GM19452 (cell line): ENCODE measurements around the gene CD200R1L.

ENCODE experiments used
- ATAC-seq: cut with Tn5 transposase; IDR thresholded peaks from one replicate; pipeline ENCODE4 v1.9.1; 2021; ENCODE audit not compliant: unreplicated experiment

CD200R1L gene

DNA sequence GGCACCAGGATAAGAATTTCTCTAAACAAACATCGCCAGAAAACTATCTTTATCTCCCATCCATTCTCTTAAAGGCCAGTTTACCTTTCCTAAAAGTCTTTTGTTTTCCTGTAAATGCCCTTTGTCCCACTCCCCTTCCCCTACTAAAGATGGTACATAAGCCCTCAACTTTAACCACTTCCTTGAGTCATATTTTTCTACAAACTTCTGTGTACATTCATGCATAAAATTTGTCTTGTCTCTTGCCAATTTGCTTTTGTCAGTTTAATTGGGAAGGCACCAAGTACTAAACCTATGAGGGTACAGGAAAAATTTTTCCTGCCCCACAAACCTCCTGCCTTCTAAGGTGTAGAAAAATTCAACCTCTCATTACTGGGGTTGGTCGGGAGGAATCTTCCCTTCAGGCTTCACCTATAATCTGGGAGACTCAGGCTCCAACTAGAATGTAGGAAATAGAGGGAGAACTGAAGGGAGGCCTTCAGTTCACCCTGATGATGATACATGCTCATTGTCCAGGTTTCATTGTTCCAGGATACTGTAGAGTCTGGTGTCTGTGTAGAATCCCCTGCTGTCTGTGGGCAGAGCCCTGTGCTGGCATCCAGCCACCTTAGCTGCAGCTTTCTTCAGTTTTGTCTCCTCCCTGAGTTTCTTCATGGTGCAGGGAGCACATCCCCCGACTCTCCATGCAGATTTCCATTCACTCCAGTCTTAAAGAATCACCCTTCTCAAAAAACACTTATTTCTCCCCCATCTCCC lies 53.2 kb downstream of the CD200R1L start:
- no peak for ATAC-seq

GRCh38 chr3:112791736-112792135 lies 54.9 kb downstream of the CD200R1L start:
- ATAC-seq: no peak

GRCh38 chr3:112789787-112790186 lies 56.9 kb downstream of the CD200R1L start:
- ATAC-seq: no peak

DNA sequence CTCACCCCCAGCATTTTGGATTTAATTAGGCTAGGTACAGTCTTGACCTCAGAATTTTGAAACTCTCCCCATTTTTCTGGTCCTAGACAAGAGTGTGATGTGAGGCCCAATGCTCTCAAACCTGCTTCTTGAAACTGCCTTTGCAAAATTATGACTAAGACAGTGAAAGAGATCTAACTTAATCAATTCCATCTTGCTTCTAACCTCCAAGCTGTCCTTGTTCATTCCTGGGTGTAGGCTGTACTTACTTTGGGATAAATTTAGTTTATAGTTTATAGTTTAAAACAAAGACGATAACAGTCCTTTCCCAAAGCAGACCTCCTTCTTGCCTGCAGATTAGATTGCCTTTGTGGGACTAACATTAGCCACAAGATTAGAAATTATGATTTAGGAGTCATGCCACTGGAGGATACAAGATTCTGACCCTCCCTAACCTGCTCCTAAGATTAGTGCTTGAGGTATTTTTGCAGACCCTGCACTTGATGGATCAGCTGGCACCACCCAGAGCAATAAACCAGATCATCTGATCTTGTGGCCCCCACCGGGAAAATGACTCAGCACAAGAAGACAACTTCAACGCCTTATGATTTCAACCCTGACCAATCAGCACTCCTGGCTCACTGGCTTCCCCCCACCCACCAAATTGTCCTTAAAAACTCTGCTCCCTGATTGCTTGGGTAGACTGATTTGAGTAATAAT lies 59.6 kb downstream of the CD200R1L start:
- ATAC-seq: no peak

GRCh38 chr3:112786002-112786590 lies 60.6 kb downstream of the CD200R1L start:
- ATAC-seq: no peak

- no peak for ATAC-seq
These were observed 61.2 kb downstream of the CD200R1L start for GRCh38 chr3:112785321-112786001.

- no peak for ATAC-seq
These were observed 64.2 kb downstream of the CD200R1L start for GRCh38 chr3:112782491-112782890.

GRCh38 chr3:112781599-112781998 lies 65.1 kb downstream of the CD200R1L start:
- ATAC-seq: no peak

DNA sequence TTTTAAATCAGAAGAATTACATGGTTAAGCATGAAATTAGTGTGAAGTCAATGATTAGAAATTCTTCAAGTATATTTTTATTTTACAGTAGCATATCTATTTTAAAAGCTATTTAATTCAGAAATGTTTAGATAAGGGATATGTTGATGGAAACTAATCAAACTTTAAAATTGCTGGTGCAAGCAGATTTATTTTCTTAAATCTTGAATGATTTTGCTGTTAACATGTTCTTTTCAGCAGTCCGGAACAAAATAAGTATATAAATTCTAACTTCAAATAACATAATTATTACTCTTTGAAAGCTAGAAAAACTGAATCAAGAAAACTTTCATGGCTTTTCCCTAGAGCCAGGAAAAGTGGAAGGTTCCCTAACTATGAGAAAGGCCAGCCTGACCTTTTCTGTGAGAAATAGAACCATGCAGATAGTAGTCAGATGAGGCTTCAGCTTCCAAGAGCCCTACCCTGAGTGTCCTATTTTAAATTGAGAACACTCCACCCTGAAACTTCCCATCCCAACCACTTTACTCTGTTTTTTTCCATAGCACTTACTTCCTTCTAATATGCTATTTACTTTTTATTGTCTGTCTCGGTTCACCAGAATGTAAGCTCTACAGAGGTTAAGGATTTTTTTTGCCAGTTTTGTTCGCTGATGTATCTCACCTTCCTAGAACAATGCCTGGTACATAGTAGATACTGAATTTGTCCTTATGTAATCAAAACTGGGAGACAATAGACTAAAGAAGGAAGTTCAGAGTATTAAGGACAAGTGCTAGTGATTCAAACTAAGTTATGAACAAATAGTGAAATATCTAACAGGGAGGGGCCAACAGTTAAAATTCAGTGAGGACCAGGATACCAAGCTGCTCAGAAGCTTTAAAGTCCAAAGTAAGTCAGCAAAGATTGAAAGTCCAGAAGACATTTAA lies 66.8 kb downstream of the CD200R1L start:
- no peak for ATAC-seq

DNA sequence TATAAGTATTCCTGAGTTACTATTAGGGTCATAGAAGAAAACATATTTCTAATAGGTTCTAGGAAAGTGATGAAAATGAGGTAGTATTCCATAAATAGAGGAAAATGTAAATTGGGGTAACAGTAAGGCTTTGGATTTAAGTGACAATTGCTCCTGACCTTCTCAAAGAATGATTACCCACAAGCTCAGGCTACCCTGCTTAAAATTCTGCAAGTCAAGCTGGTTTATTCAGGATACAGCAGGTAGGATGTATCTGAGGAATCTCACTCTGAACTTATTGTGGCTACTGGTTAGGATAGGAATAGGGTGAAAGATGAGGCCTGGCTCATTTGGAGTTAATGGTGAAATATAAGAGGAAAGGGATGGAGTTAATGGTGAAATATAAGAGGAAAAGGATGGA lies 67.7 kb downstream of the CD200R1L start:
- no peak for ATAC-seq

GRCh38 chr3:112778353-112778948 lies 68.2 kb downstream of the CD200R1L start:
- ATAC-seq: no peak

DNA sequence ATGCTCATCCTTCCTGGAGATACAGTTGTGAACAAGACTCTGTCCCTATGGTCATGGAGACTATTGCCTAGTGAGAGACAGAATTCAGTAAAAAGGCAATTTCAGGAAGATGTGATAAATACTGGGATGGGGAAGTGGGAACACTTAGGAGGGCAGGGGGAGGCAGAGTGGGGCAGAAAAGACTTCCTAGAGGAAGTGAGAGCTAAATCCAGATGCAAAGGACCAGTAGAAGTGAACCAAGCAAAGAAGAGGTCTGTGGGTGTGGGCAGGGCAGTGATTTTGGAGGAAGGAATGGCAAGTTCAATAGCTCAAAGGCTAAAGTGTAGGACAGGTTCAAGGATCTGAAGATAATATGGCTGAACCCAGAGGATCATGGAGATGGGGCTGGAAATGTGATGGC lies 68.9 kb downstream of the CD200R1L start:
- no peak for ATAC-seq

DNA sequence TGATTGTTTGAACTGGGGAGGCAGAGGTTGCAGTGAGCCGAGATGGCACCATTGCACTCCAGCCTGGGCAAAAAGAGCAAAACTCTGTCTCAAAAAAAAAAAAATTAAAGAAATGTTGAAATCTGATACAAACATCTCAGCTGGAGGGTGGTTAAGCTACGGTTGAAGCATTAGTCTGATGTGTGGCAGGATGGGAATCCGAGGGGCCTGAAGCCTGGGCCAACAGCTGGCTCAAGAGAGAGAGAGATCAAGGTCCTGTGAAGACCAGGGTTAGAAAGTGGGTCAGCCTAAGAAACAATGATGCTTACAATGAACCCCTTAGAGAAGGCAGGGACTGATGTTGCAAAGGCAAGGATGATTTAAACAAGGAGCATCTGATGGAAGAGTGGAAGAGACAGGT lies 69.8 kb downstream of the CD200R1L start:
- no peak for ATAC-seq

GRCh38 chr3:112776000-112776399 lies 70.7 kb downstream of the CD200R1L start:
- ATAC-seq: peak; percentile 58

GRCh38 chr3:112775011-112775742 lies 71.5 kb downstream of the CD200R1L start:
- ATAC-seq: no peak

- ATAC-seq: no peak
These were observed 72.3 kb downstream of the CD200R1L start for GRCh38 chr3:112774293-112774926.

DNA sequence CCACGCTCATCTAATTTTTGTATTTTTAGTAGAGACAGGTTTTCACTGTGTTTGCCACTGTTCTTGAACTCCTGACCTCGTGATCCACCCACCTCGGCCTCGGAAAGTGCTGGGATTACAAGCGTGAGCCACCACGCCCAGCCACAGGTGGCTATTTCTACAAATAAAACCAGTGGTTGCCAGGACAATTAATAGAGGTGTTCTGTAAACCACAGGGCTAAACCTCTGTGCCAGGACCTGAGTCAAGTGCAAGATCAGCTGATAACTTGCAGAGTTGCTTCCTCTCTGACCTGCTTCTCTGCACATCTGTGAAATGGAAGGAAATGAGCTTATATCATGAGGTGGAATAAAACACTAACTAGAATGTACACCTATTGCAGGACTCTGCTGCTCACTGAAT lies 72.8 kb downstream of the CD200R1L start:
- ATAC-seq: no peak

- ATAC-seq: no peak
These were observed 75.7 kb downstream of the CD200R1L start for GRCh38 chr3:112770951-112771350.

DNA sequence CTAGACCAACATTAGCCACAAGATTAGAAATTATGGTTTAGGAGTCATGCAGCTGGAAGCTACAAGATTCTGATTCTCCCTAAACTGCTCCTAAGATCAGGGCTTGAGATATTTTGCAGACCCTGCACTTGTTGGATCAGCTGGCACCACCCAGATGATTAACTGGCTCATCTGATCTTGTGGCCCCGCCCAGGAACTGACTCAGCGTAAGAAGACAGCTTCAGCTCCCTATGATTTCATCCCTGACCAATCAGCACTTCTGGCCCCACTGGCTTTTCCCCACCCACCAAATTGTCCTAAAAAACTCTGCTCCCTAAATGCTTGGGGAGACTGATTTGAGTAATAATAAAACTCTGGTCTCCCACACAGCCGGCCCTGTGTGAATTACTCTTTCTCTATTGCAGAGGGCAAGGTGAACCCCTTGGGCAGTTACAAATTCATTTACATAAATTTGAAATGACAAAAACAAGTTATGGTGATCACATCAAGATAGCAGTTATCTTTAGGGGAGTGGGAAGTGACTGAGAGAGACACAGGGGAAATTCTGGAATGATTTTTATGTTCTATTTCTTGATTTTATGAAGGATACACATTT lies 76.5 kb downstream of the CD200R1L start:
- ATAC-seq: no peak
